ENCODE measurements around the gene BAG3.
"Not testable (repeated sequence)": the region's sequence is repeated elsewhere in the genome, so short reads cannot be mapped to it uniquely, and the experiment has no call there.

BAG3 gene

GRCh38 chr10:119650692-119651513 lies at the start of gene BAG3:
Gene BAG3 (plus strand): TSS chr10:119651380. CDS start chr10:119651676, 296 bp downstream.
- peak; percentile 68 to 71 for DNase-seq (ENCODE audit: low read depth in 2 of 2)

GRCh38 chr10:119602241-119603095 lies 48.7 kb upstream of the BAG3 start:
- no peak for DNase-seq (ENCODE audit: low read depth in 2 of 2)

GRCh38 chr10:119604468-119604867 lies 46.7 kb upstream of the BAG3 start:
- no peak for DNase-seq (ENCODE audit: low read depth in 2 of 2)

- no peak for DNase-seq (ENCODE audit: low read depth in 2 of 2)
These were observed 42.6 kb upstream of the BAG3 start for GRCh38 chr10:119608316-119609155.

- no peak for DNase-seq (ENCODE audit: low read depth in 2 of 2)
These were observed 41.7 kb upstream of the BAG3 start for GRCh38 chr10:119609516-119609915.

- DNase-seq (ENCODE audit: low read depth in 2 of 2), result no peak
These were observed 39.7 kb upstream of the BAG3 start for GRCh38 chr10:119611433-119611832.

- DNase-seq (ENCODE audit: low read depth in 2 of 2), result no peak
These were observed 37.4 kb upstream of the BAG3 start for GRCh38 chr10:119613741-119614140.

- DNase-seq (ENCODE audit: low read depth in 2 of 2), result no peak
These were observed 36.5 kb upstream of the BAG3 start for GRCh38 chr10:119614686-119615085.

GRCh38 chr10:119616882-119617570 lies 34.2 kb upstream of the BAG3 start:
- DNase-seq (ENCODE audit: low read depth in 2 of 2), result no peak

GRCh38 chr10:119619215-119619614 lies 32.0 kb upstream of the BAG3 start:
- DNase-seq (ENCODE audit: low read depth in 2 of 2), result no peak

- DNase-seq (ENCODE audit: low read depth in 2 of 2), result not testable (repeated sequence)
These were observed 31.4 kb upstream of the BAG3 start for GRCh38 chr10:119619811-119620210.

GRCh38 chr10:119620241-119621077 lies 30.7 kb upstream of the BAG3 start:
- no peak for DNase-seq (ENCODE audit: low read depth in 2 of 2)

- no peak for DNase-seq (ENCODE audit: low read depth in 2 of 2)
These were observed 30.1 kb upstream of the BAG3 start for GRCh38 chr10:119621078-119621384.

- no peak for DNase-seq (ENCODE audit: low read depth in 2 of 2)
These were observed 25.5 kb upstream of the BAG3 start for GRCh38 chr10:119625570-119626280.

- no peak for DNase-seq (ENCODE audit: low read depth in 2 of 2)
These were observed 20.9 kb upstream of the BAG3 start for GRCh38 chr10:119630300-119630699.

- no peak for DNase-seq (ENCODE audit: low read depth in 2 of 2)
These were observed 17.5 kb upstream of the BAG3 start for GRCh38 chr10:119633538-119634218.

GRCh38 chr10:119634219-119634544 lies 17.0 kb upstream of the BAG3 start:
- no peak for DNase-seq (ENCODE audit: low read depth in 2 of 2)

GRCh38 chr10:119637631-119638030 lies 13.5 kb upstream of the BAG3 start:
- no peak for DNase-seq (ENCODE audit: low read depth in 2 of 2)

GRCh38 chr10:119638982-119639381 lies 12.2 kb upstream of the BAG3 start:
- no peak for DNase-seq (ENCODE audit: low read depth in 2 of 2)

Data from stimulated activated CD8-positive, alpha-beta memory T cell treated with anti-CD3 and anti-CD28 coated beads, Interleukin-2, amount 100 ng/mL, for 1 hour (primary cell).